H7 (cell line): ENCODE measurements around the gene GPR62. TPM values are rescaled to one million over a fixed set of nuclear protein-coding genes. Genes with fewer than 3 reads are reported as not detected.

Source experiments
- DNase-seq: peaks from one replicate; pipeline ENCODE4 v3.0.0; 2012
- H3K27me3 ChIP-seq: 2 replicates; pipeline ENCODE4 v1.6.0; 2011; ENCODE audit warnings: mild to moderate bottlenecking, low read length; ENCODE audit not compliant: control insufficient read depth, insufficient read depth
- H3K36me3 ChIP-seq: replicated peaks from 2 replicates; pipeline ENCODE4 v1.5.1; 2011; ENCODE audit warnings: low read length; ENCODE audit not compliant: control insufficient read depth, insufficient read depth
- H3K4me3 ChIP-seq: 2 replicates; pipeline ENCODE4 v1.5.1; 2011; ENCODE audit warnings: low read depth, mild to moderate bottlenecking, control low read depth, low read length, moderate library complexity; ENCODE audit not compliant: insufficient read depth
- total RNA-seq: library from RNA; depleted of rRNA; stranded (reverse); fragments of >200 nt; shearing (Covaris generic); gene quantifications from 2 replicates; pipeline ENCODE4 v1.2.3, GENCODE V29; 2014

Gene GPR62
- total RNA-seq, 1 experiment from 2014 or later = 0.14 TPM

DNA sequence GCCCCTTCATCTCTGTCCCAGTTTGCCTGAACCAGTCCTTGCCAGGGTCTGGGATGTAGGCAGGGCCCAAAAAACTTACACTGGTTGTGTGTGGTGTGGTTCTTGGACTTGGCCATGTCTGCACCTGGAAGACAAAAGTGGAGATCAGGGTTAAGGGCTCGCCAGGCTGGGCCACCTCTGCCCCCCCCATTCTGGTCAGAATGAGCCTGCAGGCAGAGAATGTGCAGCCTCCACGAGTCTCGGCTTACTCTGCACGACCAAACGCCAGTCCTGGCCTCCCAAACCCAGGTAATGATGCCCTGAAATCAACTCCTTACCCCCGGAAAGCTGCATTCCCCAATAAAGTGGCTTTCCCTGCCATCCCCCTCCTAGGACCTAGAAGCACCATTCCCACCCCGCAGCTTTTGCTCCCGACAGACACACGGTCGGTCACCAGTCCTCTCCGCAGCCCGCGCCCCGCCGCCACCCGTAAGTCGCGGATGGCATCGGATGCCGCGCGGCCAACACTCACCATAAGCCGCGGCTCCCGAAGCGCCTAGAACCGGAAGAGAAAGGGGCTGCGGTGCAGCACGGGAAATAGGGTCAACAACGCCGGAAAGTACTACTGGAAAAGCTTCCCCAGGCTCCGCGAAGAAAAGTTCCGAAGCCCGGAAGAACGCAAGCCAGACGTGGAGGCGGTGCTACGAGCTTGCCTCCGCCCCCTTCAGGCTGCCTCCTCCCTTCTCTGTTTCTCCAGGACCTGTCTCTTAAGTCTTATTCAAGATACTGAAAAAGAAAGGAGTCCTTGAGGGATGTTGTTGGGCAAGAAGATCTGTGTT lies 40.4 kb downstream of the GPR62 start, which contains the start of gene RPL29:
Gene RPL29, minus strand, starts transcription at position 550 of the 818 bp plus-strand sequence. Its CDS starts 434 bp downstream, at position 116.
- H3K4me3 ChIP-seq = peak within 1 kb of the TSS; percentile 80
- H3K27me3 ChIP-seq = no peaks in the 10 kb centered on the region
- H3K36me3 ChIP-seq = peaks cover 13% of the 10 kb centered on the region
- DNase-seq = peak; percentile 93

DNA sequence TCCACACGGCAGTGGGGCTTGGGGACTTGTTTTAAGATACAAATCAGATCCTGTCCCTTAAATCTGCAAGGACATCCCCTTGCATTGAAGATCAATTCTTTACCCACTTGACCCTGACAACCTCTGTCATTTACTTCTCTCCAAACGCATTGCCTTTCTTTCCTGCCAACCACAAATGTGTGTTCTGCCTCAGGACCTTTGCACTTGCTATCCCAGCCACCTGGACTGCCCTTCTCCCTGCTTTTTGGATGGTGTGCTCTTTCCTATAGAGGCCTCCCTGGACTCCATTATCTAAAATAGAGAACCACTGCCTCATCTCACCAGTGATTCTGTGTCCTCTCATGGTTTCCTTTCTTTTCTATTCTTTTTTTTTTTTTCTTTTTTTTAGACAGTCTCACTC lies 42.0 kb downstream of the GPR62 start:
- peaks cover 13% of the 10 kb centered on the region for H3K36me3 ChIP-seq
- DNase-seq = no peak
- H3K4me3 ChIP-seq = no peak overlapping the region
- H3K27me3 ChIP-seq = no peaks in the 10 kb centered on the region

DNA sequence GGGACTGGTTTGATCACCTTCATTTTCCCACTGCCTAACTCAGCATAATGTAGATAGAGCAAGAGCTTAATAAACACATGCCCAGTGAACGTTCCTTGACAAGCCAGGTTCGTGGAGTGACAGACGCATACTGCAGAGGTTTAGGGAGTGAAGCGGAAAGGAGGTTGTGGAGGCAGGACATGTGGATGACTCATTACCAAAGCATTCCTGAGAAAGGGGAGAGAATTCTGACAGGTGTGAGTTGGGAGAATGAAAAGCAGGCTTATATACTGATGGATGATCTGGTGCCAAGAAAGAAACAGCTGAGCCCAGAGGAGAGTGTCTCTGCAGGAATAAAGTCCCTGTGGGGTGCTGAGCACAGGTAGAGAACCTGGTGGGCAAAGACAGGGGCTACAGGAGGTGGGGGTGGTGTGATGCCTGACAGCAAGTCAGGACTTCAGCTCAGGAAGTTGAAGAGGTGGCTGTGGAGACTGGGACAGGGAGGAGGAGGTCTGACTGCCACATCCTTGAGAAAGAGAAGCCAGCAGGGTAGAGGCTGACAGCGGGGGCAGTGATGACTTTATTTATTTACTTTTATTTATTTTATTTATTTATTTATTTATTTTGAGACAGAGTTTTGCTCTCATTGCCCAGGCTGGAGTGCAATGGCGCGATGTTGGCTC lies 42.9 kb downstream of the GPR62 start:
- H3K36me3 ChIP-seq = peaks cover 13% of the 10 kb centered on the region
- no peak for DNase-seq
- H3K27me3 ChIP-seq = no peaks in the 10 kb centered on the region
- H3K4me3 ChIP-seq = no peak overlapping the region

DNA sequence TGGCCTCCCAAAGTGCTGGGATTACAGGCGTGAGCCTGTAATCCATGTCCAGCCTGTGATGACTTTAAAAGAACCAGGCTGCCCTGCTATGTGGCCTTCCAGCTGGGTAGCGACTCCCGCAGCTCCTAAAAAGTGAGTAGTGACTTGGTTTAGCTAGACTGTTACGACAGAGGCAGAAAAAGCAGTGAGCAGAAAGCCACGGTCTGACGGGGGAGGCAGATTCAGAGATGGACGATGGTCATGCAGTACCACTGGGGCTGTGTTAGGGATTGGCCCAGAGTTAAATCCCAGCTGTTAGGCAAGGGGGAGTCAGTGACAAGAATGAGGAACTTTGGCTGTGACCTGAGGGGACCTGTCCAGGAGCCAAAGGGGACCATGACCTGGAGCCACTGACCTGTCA lies 43.6 kb downstream of the GPR62 start:
- H3K4me3 ChIP-seq = no peak overlapping the region
- DNase-seq = no peak
- no peaks in the 10 kb centered on the region for H3K27me3 ChIP-seq
- H3K36me3 ChIP-seq = peaks cover 11% of the 10 kb centered on the region

DNA sequence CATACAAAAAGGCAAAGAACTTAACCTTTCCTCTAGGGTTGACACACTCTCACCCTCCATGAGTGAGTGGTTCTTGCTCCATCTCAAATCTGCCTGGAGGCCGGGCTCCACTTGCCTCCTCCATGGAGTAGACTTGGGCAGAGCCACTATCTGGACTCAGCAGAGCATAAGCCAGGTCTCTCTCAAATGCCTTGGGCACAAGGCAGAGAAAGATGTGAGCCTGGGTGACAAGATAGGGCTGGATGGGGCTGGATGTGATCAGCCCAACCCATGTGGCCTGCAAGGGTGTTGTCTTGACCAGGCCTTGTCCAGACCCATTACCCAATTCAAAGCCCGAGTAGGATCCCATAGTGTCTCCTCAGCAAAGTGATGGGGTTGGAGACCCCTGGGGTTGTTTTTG lies 44.7 kb downstream of the GPR62 start:
- no peak for DNase-seq
- Histone ChIP-seq H3K4me3 (no peak overlapping the region), H3K36me3 (peaks cover 2% of the 10 kb centered on the region), H3K27me3 (no peaks in the 10 kb centered on the region)

DNA sequence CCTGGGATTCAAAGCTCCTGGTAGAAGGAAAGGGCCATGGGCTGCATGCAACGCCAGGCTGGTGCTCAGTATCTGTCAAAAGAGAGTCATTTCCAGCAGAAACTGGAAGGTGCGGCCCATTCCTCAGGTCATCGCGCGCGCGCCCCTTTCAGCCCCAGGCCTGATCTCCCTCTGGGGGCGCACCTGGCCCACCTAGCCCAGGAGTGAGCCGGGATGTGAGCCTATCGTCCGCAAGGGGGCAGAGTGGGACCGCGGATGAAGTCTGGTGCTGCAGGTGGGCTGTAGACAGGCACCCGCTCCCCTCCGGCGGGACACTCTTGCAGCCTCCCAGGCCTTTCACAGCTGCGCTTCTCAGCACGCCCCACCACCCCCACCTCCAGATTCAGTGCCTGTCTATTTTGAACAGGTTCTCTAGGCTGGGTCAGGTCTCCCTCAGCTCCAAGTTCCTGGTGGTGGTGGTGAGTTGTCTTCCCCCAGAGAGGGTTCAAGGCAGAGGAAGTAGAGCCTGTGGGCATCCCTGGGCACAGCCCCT lies 46.3 kb downstream of the GPR62 start:
- DNase-seq = peak; percentile 98
- Histone ChIP-seq H3K36me3 (no peaks in the 10 kb centered on the region), H3K4me3 (no peak overlapping the region), H3K27me3 (no peaks in the 10 kb centered on the region)

DNA sequence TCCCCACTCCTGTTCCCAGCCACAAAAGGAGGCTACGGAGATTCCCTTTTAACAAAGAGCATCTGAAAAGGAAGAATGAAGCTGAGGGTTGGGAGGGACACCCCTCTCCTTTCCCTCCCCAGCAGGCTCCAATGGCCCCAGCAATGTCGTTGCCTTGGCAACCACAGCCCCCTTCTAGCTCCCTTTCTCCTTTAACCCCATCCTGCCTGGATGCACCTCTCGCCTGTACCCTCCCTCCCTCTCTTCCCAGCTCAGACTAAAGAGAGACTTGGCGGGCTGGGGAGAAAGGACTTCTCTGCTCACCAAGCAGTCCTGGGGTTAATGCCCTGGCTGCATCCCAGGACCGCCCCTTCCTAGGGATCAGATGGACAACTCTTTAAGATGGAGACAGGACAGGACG lies 47.6 kb downstream of the GPR62 start:
- peak; percentile 79 for DNase-seq
- no peaks in the 10 kb centered on the region for H3K27me3 ChIP-seq
- no peaks in the 10 kb centered on the region for H3K36me3 ChIP-seq
- no peak overlapping the region for H3K4me3 ChIP-seq

DNA sequence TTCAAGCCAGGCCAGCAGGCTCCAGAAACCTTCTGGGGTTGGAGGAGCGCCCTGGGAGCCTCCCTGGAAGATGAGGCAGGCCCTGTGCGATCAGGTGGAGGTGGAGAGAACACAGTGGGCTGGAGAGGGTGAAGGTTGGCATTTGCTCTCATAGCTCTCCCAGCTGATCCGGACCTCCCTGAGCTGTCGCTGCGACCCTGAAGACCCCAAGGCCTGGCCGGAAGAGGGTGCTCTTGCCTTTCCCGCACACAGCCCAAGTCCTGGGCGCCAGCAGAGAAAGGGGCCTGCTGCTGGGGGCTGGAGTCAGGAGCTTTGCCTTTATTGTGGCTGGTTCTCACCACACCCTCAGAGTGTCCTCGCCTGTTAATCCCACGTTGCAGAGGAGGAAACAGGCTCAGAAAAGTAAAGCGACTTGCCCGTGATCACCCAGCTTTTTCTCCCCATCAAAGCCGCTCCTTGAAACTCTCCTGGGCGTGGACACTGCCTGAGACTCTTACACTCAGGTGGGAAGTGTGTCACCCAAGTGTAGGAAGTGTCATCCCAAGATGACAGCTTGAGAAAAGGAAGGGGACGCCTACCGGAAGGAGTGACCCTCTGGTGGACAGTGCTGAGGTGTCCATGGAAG lies 49.1 kb downstream of the GPR62 start:
- H3K4me3 ChIP-seq = no peak overlapping the region
- H3K36me3 ChIP-seq = no peaks in the 10 kb centered on the region
- H3K27me3 ChIP-seq = no peaks in the 10 kb centered on the region
- DNase-seq = peak; percentile 90

DNA sequence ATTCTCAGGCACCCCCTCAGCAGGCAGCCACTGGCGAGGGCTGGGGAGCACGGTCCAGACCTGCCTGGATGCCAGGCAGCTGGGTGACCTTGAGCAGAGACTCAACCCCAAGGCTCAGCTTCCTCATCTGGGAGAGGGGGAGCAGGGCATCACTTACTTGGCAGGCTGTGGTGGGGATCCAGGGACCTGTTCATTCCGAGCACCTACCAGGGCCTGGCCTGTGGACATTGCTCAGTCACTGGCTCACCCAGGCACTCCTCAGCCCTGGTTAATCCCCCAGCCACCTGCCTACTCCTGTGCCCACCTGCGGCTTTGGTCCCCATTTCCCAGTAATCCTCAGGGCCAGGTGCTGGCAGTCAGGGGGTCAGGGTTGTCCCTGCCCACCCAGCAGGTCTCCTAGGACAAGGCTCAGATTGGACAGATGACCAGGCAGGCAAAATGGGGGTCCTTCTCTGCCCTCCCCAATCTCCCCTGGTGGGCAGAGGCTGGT lies 49.8 kb downstream of the GPR62 start:
- Histone ChIP-seq H3K27me3 (no peaks in the 10 kb centered on the region), H3K4me3 (no peak overlapping the region), H3K36me3 (no peaks in the 10 kb centered on the region)
- no peak for DNase-seq

DNA sequence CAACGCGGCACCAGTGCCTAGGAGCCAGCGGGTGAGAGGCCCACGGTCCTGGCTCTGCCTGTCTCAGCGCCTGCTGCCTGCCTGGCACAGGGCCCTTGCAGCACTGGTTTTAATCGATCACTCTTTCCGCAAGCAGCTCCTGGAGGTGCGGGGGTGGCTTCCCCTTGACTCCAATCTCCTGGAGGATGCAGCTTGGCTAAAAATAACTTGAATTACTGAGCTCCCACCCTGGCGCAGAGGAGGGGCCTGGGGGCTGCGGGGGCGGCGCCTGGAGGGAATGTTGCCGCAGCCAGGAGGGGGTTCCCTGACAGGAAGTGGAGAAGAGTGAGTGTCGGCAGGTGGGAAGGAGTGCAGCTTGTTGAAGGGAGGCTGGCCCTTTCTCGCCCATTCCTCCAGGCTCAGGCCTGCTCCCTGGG lies 50.4 kb downstream of the GPR62 start:
- Histone ChIP-seq H3K36me3 (no peaks in the 10 kb centered on the region), H3K27me3 (no peaks in the 10 kb centered on the region), H3K4me3 (no peak overlapping the region)
- peak; percentile 94 for DNase-seq

DNA sequence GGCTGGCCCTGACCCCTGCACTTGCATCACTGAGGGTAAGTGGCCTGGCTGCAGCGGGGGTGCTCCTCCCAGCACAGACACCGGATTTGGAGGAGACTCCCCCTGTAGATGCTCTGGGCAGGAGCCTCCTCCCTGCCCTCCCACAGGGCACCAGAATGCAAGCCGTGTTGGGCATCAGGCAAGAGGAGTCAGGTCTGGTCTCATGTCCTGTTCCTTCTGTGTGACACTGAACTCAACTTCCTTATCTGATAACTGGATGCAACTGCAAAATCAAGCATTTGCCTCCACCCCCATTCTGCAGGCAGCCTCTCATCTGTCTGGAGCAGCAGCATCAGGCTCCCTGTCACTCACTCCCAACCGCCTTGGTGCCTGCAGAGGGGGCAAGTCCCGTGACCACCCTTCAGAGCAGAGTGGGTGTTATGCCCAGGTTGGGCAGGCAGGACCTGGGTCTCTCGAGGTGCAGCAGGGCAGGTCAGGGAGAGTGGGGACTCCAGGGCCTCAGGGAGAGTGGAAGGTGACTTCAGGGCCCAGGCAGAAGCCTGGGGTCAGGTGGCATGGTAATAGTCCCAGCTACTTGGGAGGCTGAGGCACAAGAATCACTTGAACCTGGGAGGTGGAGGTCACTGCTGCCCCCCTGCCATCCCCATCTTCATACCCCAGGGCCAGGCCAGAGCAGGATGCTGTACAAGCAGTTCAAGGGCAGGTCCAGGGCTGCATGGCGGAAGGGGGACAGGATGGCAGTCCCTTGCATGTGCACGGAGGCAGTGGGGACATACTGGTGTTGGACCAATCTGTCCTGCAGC lies 51.0 kb downstream of the GPR62 start:
- Histone ChIP-seq H3K36me3 (no peaks in the 10 kb centered on the region), H3K27me3 (no peaks in the 10 kb centered on the region), H3K4me3 (no peak overlapping the region)
- peak; percentile 71 for DNase-seq

DNA sequence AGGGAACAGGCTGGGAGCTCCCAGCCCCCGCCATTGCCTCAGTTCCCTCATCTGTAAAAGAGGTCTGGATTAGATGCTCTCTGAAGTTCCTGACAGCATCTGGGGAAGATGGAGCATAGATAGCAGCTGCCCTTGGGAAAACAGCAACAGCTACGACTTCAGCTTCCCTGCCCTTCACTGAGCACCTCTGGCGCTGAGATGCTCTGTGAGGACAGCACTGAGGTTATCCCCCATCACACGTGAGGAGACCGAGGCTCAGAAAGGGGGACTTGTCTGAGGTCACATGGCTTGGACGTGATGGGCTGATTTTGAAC lies 51.6 kb downstream of the GPR62 start:
- H3K27me3 ChIP-seq = no peaks in the 10 kb centered on the region
- H3K4me3 ChIP-seq = no peak overlapping the region
- H3K36me3 ChIP-seq = no peaks in the 10 kb centered on the region
- no peak for DNase-seq
